ENCODE results near the gene AKAP8L.

GRCh38 chr19:15430526-15431120, 11.8 kb upstream of the AKAP8L start:
- TF ChIP-seq EZH2 (IDR thresholded peaks at IDR 0.05; ENCODE audit: insufficient read depth, poor library complexity, severe bottlenecking): no peak
- TF ChIP-seq EZH2phosphoT487 (IDR thresholded peaks at IDR 0.05; ENCODE audit: insufficient read depth, low read depth): no peak
